GM12872 (cell line): ENCODE data around the gene MYBL2.

Source experiments
- TF ChIP-seq, protein P1 (sequence below): IDR thresholded peaks from 3 replicates; pipeline ENCODE4 v1.5.1; 2011; ENCODE audit warnings: low read depth, mild to moderate bottlenecking, low read length, moderate library complexity; ENCODE audit not compliant: insufficient read depth

MYBL2 gene

DNA sequence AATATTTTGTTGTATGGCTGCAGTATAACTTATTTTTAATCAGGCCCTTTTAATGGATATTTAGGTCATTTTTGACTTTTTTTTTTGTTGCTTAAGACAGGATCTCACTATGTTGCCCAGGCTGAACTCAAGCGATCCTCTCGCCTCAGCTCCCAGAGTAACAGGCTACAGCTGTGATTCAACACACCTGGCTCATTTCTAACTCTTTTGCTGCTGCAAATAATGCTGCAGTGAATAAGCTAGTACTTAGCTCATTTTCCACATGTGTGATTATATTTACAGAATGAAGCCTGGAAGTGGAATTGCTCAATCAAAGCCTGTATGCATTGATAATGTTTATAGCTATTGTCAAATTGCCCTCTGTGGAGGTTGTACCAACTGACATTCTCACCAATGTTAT lies 58.8 kb downstream of the MYBL2 start:
- TF ChIP-seq, protein P1, sequence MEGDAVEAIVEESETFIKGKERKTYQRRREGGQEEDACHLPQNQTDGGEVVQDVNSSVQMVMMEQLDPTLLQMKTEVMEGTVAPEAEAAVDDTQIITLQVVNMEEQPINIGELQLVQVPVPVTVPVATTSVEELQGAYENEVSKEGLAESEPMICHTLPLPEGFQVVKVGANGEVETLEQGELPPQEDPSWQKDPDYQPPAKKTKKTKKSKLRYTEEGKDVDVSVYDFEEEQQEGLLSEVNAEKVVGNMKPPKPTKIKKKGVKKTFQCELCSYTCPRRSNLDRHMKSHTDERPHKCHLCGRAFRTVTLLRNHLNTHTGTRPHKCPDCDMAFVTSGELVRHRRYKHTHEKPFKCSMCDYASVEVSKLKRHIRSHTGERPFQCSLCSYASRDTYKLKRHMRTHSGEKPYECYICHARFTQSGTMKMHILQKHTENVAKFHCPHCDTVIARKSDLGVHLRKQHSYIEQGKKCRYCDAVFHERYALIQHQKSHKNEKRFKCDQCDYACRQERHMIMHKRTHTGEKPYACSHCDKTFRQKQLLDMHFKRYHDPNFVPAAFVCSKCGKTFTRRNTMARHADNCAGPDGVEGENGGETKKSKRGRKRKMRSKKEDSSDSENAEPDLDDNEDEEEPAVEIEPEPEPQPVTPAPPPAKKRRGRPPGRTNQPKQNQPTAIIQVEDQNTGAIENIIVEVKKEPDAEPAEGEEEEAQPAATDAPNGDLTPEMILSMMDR: no peak

DNA sequence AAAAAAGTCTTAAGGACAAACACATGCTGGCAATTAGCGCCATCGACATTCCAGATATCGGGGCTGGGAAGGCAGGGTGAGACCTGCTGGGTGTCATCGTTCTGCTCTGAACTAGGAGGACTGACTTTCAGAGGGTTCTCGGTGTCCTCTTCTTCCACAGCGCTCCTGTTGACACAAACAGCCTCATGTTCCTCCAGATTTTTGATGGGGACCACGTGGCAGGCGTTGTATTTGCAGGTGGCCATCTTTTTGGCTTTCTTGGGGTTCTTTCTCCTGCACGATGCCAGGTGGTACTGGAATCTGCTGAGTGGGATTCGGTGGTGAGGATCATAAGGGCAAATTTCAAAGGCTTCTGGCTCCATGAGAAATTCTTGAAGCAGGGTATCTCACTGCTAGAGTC lies 59.4 kb downstream of the MYBL2 start:
- TF ChIP-seq, protein P1: no peak

DNA sequence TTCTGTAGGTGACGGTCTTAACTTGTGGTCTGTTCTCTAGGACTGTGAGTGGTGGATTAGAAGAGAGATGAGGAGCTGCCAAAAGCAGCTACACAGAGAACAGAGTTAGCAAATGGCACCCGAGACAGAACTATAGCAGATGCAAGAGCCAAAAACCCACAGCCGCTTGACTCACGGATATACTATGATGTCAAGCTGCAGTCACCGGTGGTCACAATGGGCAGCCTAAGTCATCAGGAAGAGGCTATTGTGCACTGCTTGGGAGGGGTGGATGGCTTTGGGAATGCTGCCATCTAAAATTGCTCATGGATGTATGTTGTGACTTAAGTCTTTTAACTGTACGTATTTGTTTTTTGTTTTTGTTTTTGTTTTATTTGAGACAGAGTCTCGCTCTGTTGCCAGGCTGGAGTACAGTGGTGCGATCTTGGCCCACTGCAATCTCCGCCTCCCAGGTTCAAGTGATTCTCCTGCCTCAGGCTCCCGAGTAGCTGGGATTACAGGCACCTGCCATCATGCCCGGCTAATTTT lies 60.0 kb downstream of the MYBL2 start, which contains the start of gene GTSF1L:
Gene GTSF1L (minus strand): TSS at position 192 of the 528 bp plus-strand sequence. CDS start 308 bp downstream, outside the sequence.
- TF ChIP-seq, protein P1: no peak

DNA sequence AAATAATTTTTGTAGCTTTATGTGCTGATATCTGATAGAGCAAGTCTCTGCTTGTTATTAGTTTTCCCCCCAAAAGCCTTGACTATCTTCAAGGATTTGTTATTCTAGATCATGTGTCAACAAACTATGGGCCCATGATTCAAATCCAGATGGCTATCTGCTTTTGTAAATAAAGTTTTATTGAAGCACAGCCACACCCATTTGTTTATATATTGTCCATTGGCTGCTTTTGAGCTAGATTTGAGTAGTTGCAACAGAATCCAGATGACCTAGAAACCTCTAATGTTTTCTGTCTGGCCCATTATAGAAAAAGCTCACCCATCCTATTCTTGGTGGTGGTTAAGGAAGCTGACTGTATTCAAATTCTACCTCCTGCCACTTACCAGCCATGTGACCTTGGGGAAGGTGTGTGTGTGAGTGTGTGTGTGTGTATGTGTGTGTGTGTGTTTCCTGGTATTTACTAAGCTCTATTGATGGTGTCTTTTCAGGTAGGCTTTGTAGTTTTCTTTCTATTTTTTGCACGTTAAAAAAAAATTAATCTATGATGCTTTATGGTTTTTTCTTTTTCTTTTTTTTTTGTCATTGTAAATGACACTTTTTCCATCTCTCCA lies 61.2 kb downstream of the MYBL2 start:
- TF ChIP-seq, protein P1: no peak

DNA sequence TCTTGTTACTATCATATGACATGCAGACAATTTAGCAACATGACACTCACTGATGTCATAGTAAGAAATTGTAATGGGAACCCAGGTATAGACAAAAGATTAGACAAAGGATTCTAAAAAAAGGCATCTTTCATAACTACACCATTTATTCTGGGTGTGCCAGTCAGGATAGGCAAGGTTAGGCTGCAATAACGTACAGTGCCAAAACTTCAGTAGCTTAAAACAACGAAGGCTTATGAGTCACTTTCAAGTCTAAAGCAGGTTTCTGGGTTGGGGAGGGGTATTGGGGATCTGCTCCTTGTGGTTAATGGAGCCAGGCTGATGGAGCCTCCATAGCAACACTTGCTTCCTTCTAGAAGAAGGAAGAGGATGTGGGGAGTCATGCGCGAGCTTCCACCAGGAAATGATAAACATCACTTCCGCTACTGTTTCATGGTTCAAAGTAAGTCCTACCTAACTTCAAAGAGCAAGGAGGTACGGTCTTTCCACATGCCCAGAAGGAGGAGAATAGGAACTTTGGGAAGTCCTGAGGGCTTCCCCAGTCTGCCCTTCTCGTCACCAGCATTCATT lies 61.9 kb downstream of the MYBL2 start:
- TF ChIP-seq, protein P1: no peak

DNA sequence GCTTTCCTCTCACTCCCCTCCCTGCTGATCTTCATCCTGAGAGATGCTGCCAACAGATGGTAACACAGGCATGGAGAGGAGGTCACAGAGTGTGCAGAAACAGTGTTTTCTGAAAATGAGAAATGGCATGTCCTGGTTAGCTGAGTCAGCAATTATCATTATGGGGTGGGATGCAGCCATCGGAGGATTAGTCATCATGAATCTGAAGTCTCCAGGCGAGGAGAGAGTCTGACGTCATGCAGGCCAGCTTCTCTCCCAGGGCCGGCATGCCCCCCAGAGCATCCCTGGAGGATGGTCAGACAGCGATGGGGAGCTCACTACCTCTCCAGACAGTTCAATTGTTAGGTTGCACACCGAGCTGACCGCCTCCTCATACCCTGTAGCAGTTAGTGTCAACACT lies 64.6 kb downstream of the MYBL2 start:
- TF ChIP-seq, protein P1: no peak

DNA sequence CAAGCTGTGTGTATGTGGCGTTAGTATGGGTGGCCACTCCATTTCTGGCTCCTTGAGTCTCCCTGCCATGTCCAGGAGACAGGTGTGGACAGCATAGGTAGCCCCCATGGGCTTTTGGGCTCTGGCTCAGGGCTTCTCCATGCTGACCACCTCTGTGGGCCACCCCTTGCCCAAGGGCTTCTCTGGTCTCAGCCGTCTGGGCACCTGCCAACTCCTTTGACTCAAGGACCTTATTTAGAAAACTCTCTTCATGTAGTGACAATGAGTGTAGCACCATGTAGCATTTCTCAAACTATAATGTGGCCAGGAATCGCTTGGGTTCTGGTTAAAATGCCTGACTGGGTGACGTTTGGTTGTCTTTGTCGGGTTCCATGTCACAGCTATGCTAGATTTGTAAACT lies 65.0 kb downstream of the MYBL2 start:
- TF ChIP-seq, protein P1: no peak
